Measurements from ENCODE around the gene PACSIN3.

- TF ChIP-seq CTCF (IDR thresholded peaks at IDR 0.05; ENCODE audit: borderline replicate concordance, extremely low read depth, low read length, poor library complexity, severe bottlenecking) = no peak
- no peak for TF ChIP-seq EZH2 (IDR thresholded peaks at IDR 0.05; ENCODE audit: borderline replicate concordance, low read depth, low read length, severe bottlenecking)
Measured at GRCh38 chr11:47149782-47150181, 36.5 kb downstream of the PACSIN3 start.

Data from DND-41 (cell line).